HG02571 (cell line): ENCODE results near the gene SCAMP5.

Experiments
- ATAC-seq: cut with Tn5 transposase; IDR thresholded peaks from one replicate; pipeline ENCODE4 v1.9.1; 2021; ENCODE audit warnings: mild to moderate bottlenecking, moderate library complexity; ENCODE audit not compliant: unreplicated experiment

The SCAMP5 gene

GRCh38 chr15:74995182-74995778, at the start of gene SCAMP5:
SCAMP5 (plus strand) TSS chr15:74995563; CDS start chr15:75011840, 16,277 bp downstream.
- no peak for ATAC-seq

- no peak for ATAC-seq
Measured at GRCh38 chr15:74950078-74950908, 45.1 kb upstream of the SCAMP5 start.

GRCh38 chr15:74951006-74951405, 44.4 kb upstream of the SCAMP5 start:
- ATAC-seq = no peak

GRCh38 chr15:74954515-74954914, 40.8 kb upstream of the SCAMP5 start:
- no peak for ATAC-seq

- ATAC-seq = no peak
Measured at GRCh38 chr15:74955017-74955416, 40.3 kb upstream of the SCAMP5 start.

GRCh38 chr15:74955796-74956647, 39.3 kb upstream of the SCAMP5 start:
- ATAC-seq = peak; percentile 29

GRCh38 chr15:74956648-74957475, 38.5 kb upstream of the SCAMP5 start, which contains the start of gene RPP25:
RPP25 (minus strand) TSS chr15:74956772; CDS start chr15:74956583, 189 bp downstream.
- ATAC-seq = peak; percentile 75

- no peak for ATAC-seq
Measured at GRCh38 chr15:74957476-74958035, 37.8 kb upstream of the SCAMP5 start.

- no peak for ATAC-seq
Measured at GRCh38 chr15:74958320-74958907, 36.9 kb upstream of the SCAMP5 start.

- ATAC-seq = no peak
Measured at GRCh38 chr15:74958908-74959585, 36.3 kb upstream of the SCAMP5 start.

- no peak for ATAC-seq
Measured at GRCh38 chr15:74959586-74959939, 35.8 kb upstream of the SCAMP5 start.

GRCh38 chr15:74960286-74960685, 35.1 kb upstream of the SCAMP5 start:
- no peak for ATAC-seq

GRCh38 chr15:74960995-74961588, 34.3 kb upstream of the SCAMP5 start:
- no peak for ATAC-seq

GRCh38 chr15:74961616-74962015, 33.7 kb upstream of the SCAMP5 start:
- ATAC-seq = no peak

GRCh38 chr15:74962219-74962618, 33.1 kb upstream of the SCAMP5 start:
- no peak for ATAC-seq

GRCh38 chr15:74962671-74963070, 32.7 kb upstream of the SCAMP5 start:
- ATAC-seq = no peak

GRCh38 chr15:74963213-74963612, 32.1 kb upstream of the SCAMP5 start:
- ATAC-seq = no peak

GRCh38 chr15:74964794-74965193, 30.6 kb upstream of the SCAMP5 start:
- no peak for ATAC-seq

GRCh38 chr15:74967670-74968069, 27.7 kb upstream of the SCAMP5 start:
- no peak for ATAC-seq
